HG02885 (cell line): ENCODE results near the gene CTDNEP1.

ENCODE experiments used
- ATAC-seq: cut with Tn5 transposase; IDR thresholded peaks from one replicate; pipeline ENCODE4 v1.9.1; 2021; ENCODE audit warnings: mild to moderate bottlenecking; ENCODE audit not compliant: unreplicated experiment, poor library complexity

Gene CTDNEP1

GRCh38 chr17:7196651-7197401 is 54.7 kb downstream of the CTDNEP1 start:
- no peak for ATAC-seq

GRCh38 chr17:7195971-7196370 is 55.6 kb downstream of the CTDNEP1 start:
- ATAC-seq, result no peak
